ENCODE data around the gene RNU6-1. TPM values are rescaled to one million over a fixed set of nuclear protein-coding genes. Genes with fewer than 3 reads are reported as not detected.

The RNU6-1 gene
- total RNA-seq, 1 experiment from 2014 or later: not detected

GRCh38 chr15:67835297-67836133 lies 4.3 kb downstream of the RNU6-1 start:
- RAD21 ChIA-PET (ENCODE audit: low non-redundant PET in 1 of 2, low total read pairs in 2 of 2, uncharacterized antibody in 2 of 2, unreplicated experiment in 2 of 2): no interaction called here
- H3K27me3 ChIP-seq (ENCODE audit: insufficient read depth, low read length): no peaks in the 10 kb centered on the region
- CTCF ChIA-PET: interaction anchor here (0.6 to 2.0 kb wide), 2 partner anchors 337 to 379 kb away, joined by 3 to 6 read pairs; no protein-coding TSS in a partner anchor
- H3K4me1 ChIP-seq (ENCODE audit: control insufficient read depth in 1 of 2, insufficient read depth in 2 of 2, low read length in 2 of 2): peaks cover 3 to 14% of the 10 kb centered on the region in 2 experiments; a peak in 3 of 4 replicates
- no peaks in the 10 kb centered on the region for H3K9me2 ChIP-seq (ENCODE audit: insufficient read depth)
- no peak for ATAC-seq
- POLR2A ChIA-PET: no interaction called here
- no peaks in the 10 kb centered on the region for H3K36me3 ChIP-seq (ENCODE audit: control insufficient read depth in 1 of 2, insufficient read depth in 2 of 2, low read length in 2 of 2)
- intact Hi-C loops (cut with micrococcal nuclease): loop anchor here (1.0 to 10.0 kb wide), 4 partner anchors 311 to 591 kb away; partner anchors contain the start of gene C15orf61
- no TSS peak for BruUV-seq (replicated peaks)
- H3K4me3 ChIP-seq (replicated peaks in 1 of 2; ENCODE audit: low read depth in 1 of 2, low read length in 2 of 2): no peak overlapping the region
- H2AFZ ChIP-seq (ENCODE audit: low read depth, low read length, poor library complexity, severe bottlenecking): no peak overlapping the region
- no peaks in the 10 kb centered on the region for H3K79me2 ChIP-seq (ENCODE audit: insufficient read depth, low read length)
- no peaks in the 10 kb centered on the region for H4K20me1 ChIP-seq (ENCODE audit: insufficient read depth)
- TF ChIP-seq REST (IDR thresholded peaks at IDR 0.05; ENCODE audit: low read depth): no peak
- TF ChIP-seq, protein P1, sequence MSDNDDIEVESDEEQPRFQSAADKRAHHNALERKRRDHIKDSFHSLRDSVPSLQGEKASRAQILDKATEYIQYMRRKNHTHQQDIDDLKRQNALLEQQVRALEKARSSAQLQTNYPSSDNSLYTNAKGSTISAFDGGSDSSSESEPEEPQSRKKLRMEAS (IDR thresholded peaks at IDR 0.05): no peak
- TF ChIP-seq EGR1 (IDR thresholded peaks at IDR 0.05; ENCODE audit: low read depth): no peak
- H3K4me2 ChIP-seq (ENCODE audit: low read length): no peak overlapping the region
- H3K9ac ChIP-seq (ENCODE audit: low read length): no peak overlapping the region
- H3K9me3 ChIP-seq (ENCODE audit: control insufficient read depth in 1 of 2, insufficient read depth in 1 of 2, low read depth in 1 of 2, low read length in 2 of 2): no peaks in the 10 kb centered on the region
- no peak for DNase-seq (ENCODE audit: low read depth, low spot score)
- H3K27ac ChIP-seq (ENCODE audit: low read depth, low read length): no peak overlapping the region

Data from HCT116 (cell line).